Erythroblast (primary cell): Measurements from ENCODE around the gene TGDS.

Experiments used
- GATA1 ChIP-seq: IDR thresholded peaks from 2 replicates; pipeline ENCODE4 v1.6.1; 2011; ENCODE audit warnings: low read depth, mild to moderate bottlenecking, control low read depth, low read length, moderate library complexity
- POLR2A ChIP-seq: IDR thresholded peaks from 2 replicates; pipeline ENCODE4 v1.6.1; 2011; ENCODE audit warnings: mild to moderate bottlenecking, low read length

DNA sequence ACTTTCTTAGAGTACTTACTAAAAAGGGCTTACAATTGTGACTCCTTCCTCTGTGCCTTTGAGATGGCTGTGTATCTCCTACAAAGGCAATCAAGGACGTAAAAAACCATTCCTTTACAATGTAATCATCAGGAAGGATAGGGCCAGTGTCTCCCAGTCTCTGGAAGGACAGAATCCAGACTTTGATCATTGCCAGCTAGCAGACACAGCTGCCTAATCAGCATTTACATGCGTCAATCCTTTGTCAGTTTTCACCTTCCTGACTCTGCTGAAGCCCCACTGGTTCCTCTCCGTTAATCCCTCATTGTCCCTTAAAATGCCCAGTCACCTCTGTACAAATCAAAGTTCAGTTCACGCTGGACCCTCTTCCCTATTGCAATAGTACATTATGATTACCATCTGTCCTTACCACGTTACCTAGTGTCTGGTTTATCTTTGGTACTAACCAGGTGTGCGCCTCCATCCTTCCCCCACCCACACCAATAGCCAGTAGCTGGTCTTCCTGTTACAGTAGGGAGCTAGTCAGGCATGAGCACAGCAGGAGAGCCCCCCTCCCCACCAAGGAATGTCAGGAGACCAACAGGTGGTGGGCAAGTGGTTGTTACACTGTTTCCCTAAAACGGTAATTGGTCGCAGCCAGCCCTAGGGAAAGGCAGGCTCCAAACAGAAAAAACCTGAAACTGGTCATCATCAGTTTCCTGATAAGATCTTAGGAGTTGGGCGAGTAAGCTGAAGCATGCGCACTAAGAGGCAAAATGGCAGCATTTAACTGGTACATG, 49.7 kb downstream of the TGDS start:
- no peak for TF ChIP-seq POLR2A
- no peak for TF ChIP-seq GATA1
